K562 (cell line): ENCODE results near the gene IP6K3. TPM values are rescaled to one million over a fixed set of nuclear protein-coding genes. Genes with fewer than 3 reads are reported as not detected.
A peak's percentile ranks its signal among the peaks of the same experiment; 100 is the strongest.

Experiments used
- E2F3 ChIP-seq: fragments of 250-450 bp; sonication (Bioruptor Pico); IDR thresholded peaks from 2 replicates; pipeline ENCODE4 v1.4.0; 2020; ENCODE audit warnings: mild to moderate bottlenecking
- E2F6 ChIP-seq, 2 experiments: IDR thresholded peaks; 2 replicates each; pipeline ENCODE4 v1.6.1; 2011; ENCODE audit warnings: borderline replicate concordance in 1 of 2, control low read depth in 1 of 2, low read depth in 1 of 2, low read length in 1 of 2, mild to moderate bottlenecking in 1 of 2, mixed read lengths in 1 of 2, moderate library complexity in 1 of 2; ENCODE audit not compliant: insufficient read depth in 1 of 2, insufficient read length in 1 of 2, poor library complexity in 1 of 2, severe bottlenecking in 1 of 2; ENCODE audit errors: extremely low read depth in 1 of 2
- ERF ChIP-seq: fragments of 450-650 bp; formaldehyde crosslinking; IDR thresholded peaks from 2 replicates; pipeline ENCODE4 v1.4.0; 2020; ENCODE audit warnings: mild to moderate bottlenecking, mixed read lengths
- NRF1 ChIP-seq, 2 experiments: fragments of 450-650 bp; IDR thresholded peaks in 1 of 2; conservative IDR thresholded peaks in 1 of 2; 2 replicates each; pipeline ENCODE4 v1.6.1; 2014; ENCODE audit warnings: mild to moderate bottlenecking in 2 of 2
- SFPQ ChIP-seq: fragments of 200-400 bp; formaldehyde crosslinking; IDR thresholded peaks from 2 replicates; pipeline ENCODE4 v1.6.1; 2017; ENCODE audit warnings: mild to moderate bottlenecking, low read depth, low read length, moderate library complexity
- SIN3B ChIP-seq: fragments of 450-650 bp; IDR thresholded peaks from 2 replicates; pipeline ENCODE4 v1.6.1; 2017; ENCODE audit warnings: low read depth, mild to moderate bottlenecking, moderate library complexity
- SOX6 ChIP-seq: fragments of 450-650 bp; IDR thresholded peaks from 2 replicates; pipeline ENCODE4 v1.6.1; 2014; ENCODE audit warnings: mild to moderate bottlenecking
- THAP7 ChIP-seq: fragments of 250-450 bp; sonication (Bioruptor Pico); IDR thresholded peaks from 2 replicates; pipeline ENCODE4 v1.5.0; 2021
- THRA ChIP-seq: fragments of 450-650 bp; IDR thresholded peaks from 2 replicates; pipeline ENCODE4 v1.6.1; 2017; ENCODE audit warnings: mild to moderate bottlenecking, moderate library complexity
- ZBTB40 ChIP-seq, 2 experiments: fragments of 450-650 bp in 1 of 2; sonication (generic) in 1 of 2; formaldehyde crosslinking in 1 of 2; IDR thresholded peaks; 2 replicates each; pipeline versions ENCODE4 v1.7.1 to v1.9.0; 2016 to 2022; ENCODE audit warnings: inconsistent platforms in 1 of 2, mild to moderate bottlenecking in 1 of 2, missing genetic modification reagents in 1 of 2
- polyA plus RNA-seq, 8 experiments: library from polyadenylated mRNA; depleted of rRNA in 4 of 8; stranded (reverse) in 5 of 8; unstranded in 3 of 8; fragments of >200 nt; fragmentation: Nextera tagmentation in 2 of 8; fragmentation: Illumina TruSeq in 1 of 8; extraction: Ambion mirVana in 2 of 8; extraction: Trizol in 1 of 8; gene quantifications; 2 replicates each; pipeline versions ENCODE4 v1.2.1 to v1.2.3, GENCODE V29; 2011 to 2014; ENCODE audit warnings: inconsistent platforms in 1 of 8, missing spikeins in 1 of 8
- total RNA-seq, 7 experiments: library from RNA; depleted of rRNA in 6 of 7; stranded (reverse); fragments of >200 nt in 6 of 7; fragmentation: Illumina TruSeq in 2 of 7; extraction: Trizol in 2 of 7; gene quantifications; 2 replicates each; pipeline versions ENCODE4 v1.2.1 to v1.2.3, GENCODE V29; 2011 to 2021; ENCODE audit warnings: low replicate concordance in 1 of 7

Gene IP6K3
- total and polyA plus RNA-seq, 9 of the 15 experiments (the other 6 are each of a cell fraction or from before 2014, with no cell fraction given) = not detected

- TF ChIP-seq THRA (no peak), E2F6 (IDR thresholded peaks at IDR 0.05; ENCODE audit: borderline replicate concordance in 1 of 2, extremely low read depth in 1 of 2, insufficient read depth in 1 of 2, insufficient read length in 1 of 2, low read depth in 1 of 2, low read length in 1 of 2, poor library complexity in 1 of 2, severe bottlenecking in 1 of 2) (peak; percentile 93 to 96), E2F3 (CRISPR knock-in tag) (peak; percentile 96), ZBTB40 (IDR thresholded peaks at IDR 0.05) (peak; percentile 29; the same call in 1 of the 2 replicates), ZBTB40 (CRISPR knock-in tag; IDR thresholded peaks at IDR 0.05) (no peak), SOX6 (peak; percentile 50), NRF1 (conservative IDR thresholded peaks at IDR 0.05 in 1 of 2, IDR thresholded peaks at IDR 0.05 in 1 of 2) (peak; percentile 99), ERF (CRISPR knock-in tag) (peak; percentile 12; the same call in 1 of the 2 replicates), SFPQ (no peak), SIN3B (peak; percentile 84), THAP7 (CRISPR knock-in tag) (no peak)
Measured at GRCh38 chr6:33711140-33712129, 35.3 kb downstream of the IP6K3 start, which contains the start of gene UQCC2 (continued).
